BJ (cell line): ENCODE results near the gene TMEM260. TPM values are rescaled to one million over a fixed set of nuclear protein-coding genes. Genes with fewer than 3 reads are reported as not detected.

Experiments used
- CTCF ChIA-PET: fragments of 350-600 bp; formaldehyde crosslinking; extraction: SDS; loops from one replicate; lab custom pipeline; 2021; ENCODE audit warnings: antibody characterized with exemption, inconsistent platforms; lab: Yijun Ruan, JAX
- POLR2A ChIA-PET: fragments of 300-600 bp; sonication (Branson Sonifier 250); formaldehyde crosslinking; extraction: SDS; loops from one replicate; lab custom pipeline; 2021; ENCODE audit warnings: antibody characterized with exemption; lab: Charles Lee
- DNase-seq: peaks from one replicate; pipeline ENCODE4 v3.0.0-alpha.2; 2011; ENCODE audit warnings: low read depth
- H3K27me3 ChIP-seq: 2 replicates; pipeline ENCODE4 v1.6.0; 2011; ENCODE audit warnings: low read length; ENCODE audit not compliant: control insufficient read depth, insufficient read depth
- H3K36me3 ChIP-seq: 2 replicates; pipeline ENCODE4 v1.5.1; 2011; ENCODE audit warnings: low read length; ENCODE audit not compliant: control insufficient read depth, insufficient read depth
- H3K4me3 ChIP-seq: 2 replicates; pipeline ENCODE4 v1.5.1; 2011; ENCODE audit warnings: low read depth, mild to moderate bottlenecking, control low read depth, low read length
- polyA plus RNA-seq: library from polyadenylated mRNA; depleted of rRNA; stranded (reverse); fragments of >200 nt; gene quantifications from 2 replicates; pipeline ENCODE4 v1.2.3, GENCODE V29; 2011
- TF ChIP-seq, protein P1 (sequence below): IDR thresholded peaks from 2 replicates; pipeline ENCODE4 v1.5.1; 2011; ENCODE audit warnings: low read depth, mild to moderate bottlenecking, control low read depth, inconsistent platforms, low read length, moderate library complexity; ENCODE audit not compliant: insufficient read depth

The TMEM260 gene
- polyA plus RNA-seq, 1 experiment, result 9.8 TPM

DNA sequence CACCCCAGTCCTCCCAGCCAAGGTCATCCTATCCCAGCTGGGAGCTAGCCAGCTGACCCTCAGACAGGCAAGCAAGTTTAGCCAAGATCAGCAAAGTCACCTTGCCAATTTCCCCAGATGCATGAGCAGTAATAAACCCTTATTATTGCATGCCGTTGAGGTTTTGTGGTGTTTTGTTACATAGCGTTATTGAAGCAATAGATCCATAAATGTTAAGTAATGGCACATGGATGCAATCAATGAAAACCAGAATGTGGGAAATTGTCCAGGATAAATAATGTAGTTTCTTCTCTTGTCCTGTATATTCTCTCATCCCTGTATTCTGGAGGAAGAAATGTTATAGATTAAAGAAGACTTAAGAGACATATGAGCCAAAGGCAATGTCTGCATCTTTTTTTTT, 18.0 kb upstream of the TMEM260 start:
- TF ChIP-seq, protein P1, sequence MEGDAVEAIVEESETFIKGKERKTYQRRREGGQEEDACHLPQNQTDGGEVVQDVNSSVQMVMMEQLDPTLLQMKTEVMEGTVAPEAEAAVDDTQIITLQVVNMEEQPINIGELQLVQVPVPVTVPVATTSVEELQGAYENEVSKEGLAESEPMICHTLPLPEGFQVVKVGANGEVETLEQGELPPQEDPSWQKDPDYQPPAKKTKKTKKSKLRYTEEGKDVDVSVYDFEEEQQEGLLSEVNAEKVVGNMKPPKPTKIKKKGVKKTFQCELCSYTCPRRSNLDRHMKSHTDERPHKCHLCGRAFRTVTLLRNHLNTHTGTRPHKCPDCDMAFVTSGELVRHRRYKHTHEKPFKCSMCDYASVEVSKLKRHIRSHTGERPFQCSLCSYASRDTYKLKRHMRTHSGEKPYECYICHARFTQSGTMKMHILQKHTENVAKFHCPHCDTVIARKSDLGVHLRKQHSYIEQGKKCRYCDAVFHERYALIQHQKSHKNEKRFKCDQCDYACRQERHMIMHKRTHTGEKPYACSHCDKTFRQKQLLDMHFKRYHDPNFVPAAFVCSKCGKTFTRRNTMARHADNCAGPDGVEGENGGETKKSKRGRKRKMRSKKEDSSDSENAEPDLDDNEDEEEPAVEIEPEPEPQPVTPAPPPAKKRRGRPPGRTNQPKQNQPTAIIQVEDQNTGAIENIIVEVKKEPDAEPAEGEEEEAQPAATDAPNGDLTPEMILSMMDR, result no peak
- ChIA-PET CTCF (interaction anchor here (0.6 to 1.4 kb wide), 2 partner anchors 18 to 31 kb away, joined by 3 to 5 read pairs; partner anchors contain the start of gene TMEM260), POLR2A (no interaction called here)
- no peak for DNase-seq
- Histone ChIP-seq H3K27me3 (peaks cover 2% of the 10 kb centered on the region), H3K4me3 (no peak overlapping the region), H3K36me3 (no peaks in the 10 kb centered on the region)

DNA sequence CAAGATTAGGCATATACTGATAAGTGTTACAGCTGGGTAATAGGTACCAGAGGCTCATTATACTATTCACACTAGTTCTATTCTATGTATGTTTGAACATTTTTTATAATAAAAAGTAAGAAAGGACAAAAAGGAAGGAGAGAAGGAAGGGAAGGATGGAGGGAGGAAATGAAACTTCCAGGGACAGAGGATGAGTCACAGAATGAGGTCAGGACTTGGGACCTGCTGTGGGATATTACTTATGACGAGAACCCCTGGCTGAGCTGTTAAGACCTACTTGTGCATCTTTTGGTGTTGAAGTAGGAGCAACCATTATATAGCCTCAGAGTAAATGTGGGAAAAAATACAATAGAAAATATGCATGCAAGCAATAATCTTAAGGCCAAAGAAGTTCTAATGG, 16.7 kb upstream of the TMEM260 start:
- Histone ChIP-seq H3K27me3 (no peaks in the 10 kb centered on the region), H3K4me3 (no peak overlapping the region), H3K36me3 (no peaks in the 10 kb centered on the region)
- no peak for DNase-seq
- TF ChIP-seq, protein P1, result no peak
- ChIA-PET POLR2A (no interaction called here), CTCF (interaction anchor here (1.4 kb wide), 1 partner anchor 17 kb away, joined by 5 read pairs; the partner anchor contains the start of gene TMEM260)

DNA sequence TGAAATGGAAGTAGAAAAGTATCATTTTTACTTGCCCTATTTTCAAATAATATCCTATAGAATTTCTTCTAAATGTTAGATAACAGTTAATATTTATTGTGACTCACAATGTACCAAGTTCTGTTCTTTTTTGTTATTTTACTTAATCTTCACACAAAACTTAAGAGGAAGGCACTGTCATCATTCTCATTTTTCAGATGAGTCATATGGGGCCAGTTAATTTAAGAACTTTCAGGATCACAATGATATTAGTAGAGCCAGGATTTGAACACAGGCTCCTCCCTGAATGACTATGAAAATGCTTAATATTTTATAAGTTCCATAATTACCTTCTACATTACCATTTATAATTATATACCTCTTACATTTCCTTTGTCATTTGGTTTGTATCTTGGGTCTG, 10.4 kb upstream of the TMEM260 start:
- TF ChIP-seq, protein P1, result no peak
- H3K27me3 ChIP-seq, result no peaks in the 10 kb centered on the region
- POLR2A ChIA-PET, result no interaction called here
- no peak for DNase-seq
- no peaks in the 10 kb centered on the region for H3K36me3 ChIP-seq
- CTCF ChIA-PET, result interaction anchor here (1.0 to 1.2 kb wide), 2 partner anchors 9 to 10 kb away, joined by 4 read pairs; partner anchors contain the start of gene TMEM260
- H3K4me3 ChIP-seq, result no peak overlapping the region

DNA sequence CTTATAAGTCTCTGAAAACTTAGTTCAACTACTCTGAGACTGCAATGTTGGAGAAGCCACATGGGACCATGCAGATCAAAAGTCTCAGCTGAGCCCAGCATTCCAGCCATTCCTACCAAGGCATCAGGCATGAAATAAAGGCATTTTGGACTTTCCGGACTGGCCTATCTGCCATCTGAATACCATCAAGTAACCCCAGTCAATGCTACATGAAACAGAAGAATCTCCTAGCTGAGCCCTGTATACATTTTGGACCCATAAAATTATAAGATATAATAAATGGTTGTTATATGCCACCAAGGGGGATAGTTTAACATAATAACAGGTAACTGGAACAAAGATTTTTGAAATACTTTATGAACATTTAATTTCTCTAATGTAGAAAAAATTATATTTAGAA, 9.3 kb upstream of the TMEM260 start:
- no peak for DNase-seq
- TF ChIP-seq, protein P1, result no peak
- Histone ChIP-seq H3K36me3 (no peaks in the 10 kb centered on the region), H3K27me3 (no peaks in the 10 kb centered on the region), H3K4me3 (no peak overlapping the region)
- ChIA-PET CTCF (interaction anchor here (0.7 kb wide), 1 partner anchor 9 kb away, joined by 3 read pairs; the partner anchor contains the start of gene TMEM260), POLR2A (no interaction called here)

DNA sequence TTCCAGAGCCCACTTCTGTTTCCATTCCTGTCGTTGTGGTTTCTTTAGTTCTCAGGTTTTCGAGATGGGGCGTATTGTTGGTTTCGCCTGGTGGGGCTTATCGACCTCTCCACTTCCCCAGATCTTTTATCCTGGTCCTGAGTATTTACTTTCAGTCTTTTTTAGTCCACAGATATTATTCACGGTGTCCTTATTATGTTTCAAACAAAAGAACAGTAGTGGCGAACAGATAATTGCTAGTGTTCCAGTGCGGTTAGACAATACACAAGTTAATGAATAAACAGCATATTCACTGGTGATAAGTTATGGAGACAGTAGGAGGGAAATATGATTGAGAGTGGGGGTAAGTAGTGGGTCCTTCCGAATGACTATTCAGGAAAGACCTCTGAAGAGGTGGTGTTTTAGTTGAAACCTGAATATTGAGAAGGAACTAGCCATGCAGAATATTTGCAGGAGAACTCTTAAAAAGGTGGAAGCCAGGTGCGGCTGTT, 668 bp downstream of the TMEM260 start:
- H3K27me3 ChIP-seq, result peaks cover 3% of the 10 kb centered on the region

More for the DNA sequence above, 668 bp downstream of the TMEM260 start:
- ChIA-PET CTCF (interaction anchor here (0.6 to 2.5 kb wide), 11 partner anchors 11 to 714 kb away, joined by 3 to 18 read pairs (median 4); no protein-coding TSS in a partner anchor), POLR2A (interaction anchor here (0.6 kb wide), 1 partner anchor 689 kb away, joined by 4 read pairs; the partner anchor contains the start of genes AP5M1 and EXOC5)
- TF ChIP-seq, protein P1, result no peak
- H3K4me3 ChIP-seq, result peak overlapping the region; percentile 87
- DNase-seq, result no peak
- H3K36me3 ChIP-seq, result no peaks in the 10 kb centered on the region
